Nucleus accumbens (tissue), 56 donors: ENCODE results near the gene ARID5A.
A peak's percentile ranks its signal among the peaks of the same experiment; 100 is the strongest.
"Not testable (repeated sequence)": the region's sequence is repeated elsewhere in the genome, so short reads cannot be mapped to it uniquely, and the experiment has no call there.

Experiments
- DNase-seq, 56 donors: peaks; one replicate each; lab custom pipeline; 2025; lab: John Stamatoyannopoulos, UW

The ARID5A gene

GRCh38 chr2:96536445-96537065 lies at the start of gene ARID5A:
Gene ARID5A (plus strand): TSS chr2:96536752. CDS start chr2:96536827, 75 bp downstream.
- peak; percentile 24 to 96 (median 82) for DNase-seq

GRCh38 chr2:96489261-96489660 lies 47.3 kb upstream of the ARID5A start:
- DNase-seq, result no peak

- no peak for DNase-seq
These were observed 46.9 kb upstream of the ARID5A start for GRCh38 chr2:96489663-96490062.

- DNase-seq, result no peak
These were observed 44.6 kb upstream of the ARID5A start for GRCh38 chr2:96491860-96492497.

- no peak for DNase-seq
These were observed 43.5 kb upstream of the ARID5A start for GRCh38 chr2:96493072-96493471.

GRCh38 chr2:96494188-96494587 lies 42.4 kb upstream of the ARID5A start:
- no peak for DNase-seq

GRCh38 chr2:96495982-96496629 lies 40.4 kb upstream of the ARID5A start:
- DNase-seq, result no peak

GRCh38 chr2:96498021-96498431 lies 38.5 kb upstream of the ARID5A start:
- DNase-seq, result no peak

GRCh38 chr2:96498611-96499010 lies 37.9 kb upstream of the ARID5A start:
- not testable (repeated sequence) for DNase-seq

- DNase-seq, result no peak
These were observed 37.2 kb upstream of the ARID5A start for GRCh38 chr2:96499061-96499960.

- DNase-seq, result no peak
These were observed 36.0 kb upstream of the ARID5A start for GRCh38 chr2:96500385-96501066.

GRCh38 chr2:96501471-96501874 lies 35.1 kb upstream of the ARID5A start:
- no peak for DNase-seq

- DNase-seq, result no peak
These were observed 34.4 kb upstream of the ARID5A start for GRCh38 chr2:96501886-96502810.

GRCh38 chr2:96502891-96503636 lies 33.5 kb upstream of the ARID5A start:
- no peak for DNase-seq

- no peak for DNase-seq
These were observed 32.8 kb upstream of the ARID5A start for GRCh38 chr2:96503637-96504243.

- no peak for DNase-seq
These were observed 31.2 kb upstream of the ARID5A start, which contains the start of gene NEURL3 for GRCh38 chr2:96505231-96505889. Gene NEURL3 (minus strand): TSS chr2:96505357. CDS start chr2:96505286, 71 bp downstream.
